NCI-H2029 treated with DMSO at 0.1 percent for 48 hours (cell line): Measurements from ENCODE around the gene EBF3.

Source experiments
- DNase-seq: peaks from one replicate; lab custom pipeline; 2025; lab: John Stamatoyannopoulos, UW

The EBF3 gene

GRCh38 chr10:129945064-129945463 is 19.0 kb downstream of the EBF3 start:
- DNase-seq: no peak

GRCh38 chr10:129944456-129944855 is 19.6 kb downstream of the EBF3 start:
- no peak for DNase-seq

- no peak for DNase-seq
Measured at GRCh38 chr10:129942936-129943715, 20.9 kb downstream of the EBF3 start.

GRCh38 chr10:129942391-129942790 is 21.7 kb downstream of the EBF3 start:
- no peak for DNase-seq

- DNase-seq: no peak
Measured at GRCh38 chr10:129942019-129942277, 22.1 kb downstream of the EBF3 start.

GRCh38 chr10:129941199-129942018 is 22.7 kb downstream of the EBF3 start:
- no peak for DNase-seq

- DNase-seq: no peak
Measured at GRCh38 chr10:129940617-129941198, 23.4 kb downstream of the EBF3 start.

GRCh38 chr10:129939416-129940275 is 24.4 kb downstream of the EBF3 start:
- no peak for DNase-seq

- DNase-seq: no peak
Measured at GRCh38 chr10:129938460-129938859, 25.6 kb downstream of the EBF3 start.

- no peak for DNase-seq
Measured at GRCh38 chr10:129937351-129937751, 26.7 kb downstream of the EBF3 start.

- DNase-seq: no peak
Measured at GRCh38 chr10:129936923-129937300, 27.2 kb downstream of the EBF3 start.

GRCh38 chr10:129936266-129936922 is 27.7 kb downstream of the EBF3 start:
- DNase-seq: no peak

GRCh38 chr10:129935867-129936152 is 28.3 kb downstream of the EBF3 start:
- DNase-seq: no peak

GRCh38 chr10:129935102-129935866 is 28.8 kb downstream of the EBF3 start:
- no peak for DNase-seq

- DNase-seq: no peak
Measured at GRCh38 chr10:129934196-129934925, 29.7 kb downstream of the EBF3 start.

- no peak for DNase-seq
Measured at GRCh38 chr10:129933456-129934092, 30.5 kb downstream of the EBF3 start.

GRCh38 chr10:129932751-129933433 is 31.2 kb downstream of the EBF3 start:
- DNase-seq: no peak

GRCh38 chr10:129932182-129932581 is 31.9 kb downstream of the EBF3 start:
- no peak for DNase-seq
